ENCODE measurements around the gene CNPY4. TPM values are rescaled to one million over a fixed set of nuclear protein-coding genes. Genes with fewer than 3 reads are reported as not detected.
A peak's percentile ranks its signal among the peaks of the same experiment; 100 is the strongest.

Gene CNPY4
- total and polyA plus RNA-seq, 2 donors (not counting 3 experiments of a cell fraction or from before 2014, with no cell fraction given) = 28.6 to 33.7 TPM

- no TSS peak for BruUV-seq (replicated peaks)
- Histone ChIP-seq H2AFZ (ENCODE audit: low read depth, low read length) (no peak overlapping the region), H3K4me1 (ENCODE audit: control insufficient read depth, extremely low read depth, insufficient read depth, low read length) (peaks cover 5% of the 10 kb centered on the region), H3K9ac (replicated peaks; ENCODE audit: extremely low read depth, insufficient read depth, low read length) (no peak overlapping the region), H3K27me3 (ENCODE audit: control insufficient read depth in 2 of 2, insufficient read depth in 2 of 2, low read length in 2 of 2) (no peaks in the 10 kb centered on the region), H3K4me2 (ENCODE audit: insufficient read depth, low read length) (no peak overlapping the region), H3K27ac (ENCODE audit: insufficient read depth, low read depth, low read length) (no peak overlapping the region), H3K4me3 (replicated peaks in 1 of 3; ENCODE audit: insufficient read depth in 1 of 3, low read depth in 1 of 3, low read length in 3 of 3) (no peak overlapping the region), H3K9me1 (replicated peaks; ENCODE audit: control insufficient read depth, extremely low read depth, insufficient read depth, low read length) (no peaks in the 10 kb centered on the region), H3K79me2 (ENCODE audit: control insufficient read depth, insufficient read depth, low read length) (peaks cover 4% of the 10 kb centered on the region), H3K36me3 (ENCODE audit: control insufficient read depth in 2 of 2, extremely low read depth in 1 of 2, insufficient read depth in 2 of 2, low read length in 2 of 2) (peaks cover 0 to 3% of the 10 kb centered on the region in 2 experiments), H3K9me3 (replicated peaks; ENCODE audit: control insufficient read depth, insufficient read depth, low read length) (no peaks in the 10 kb centered on the region), H4K20me1 (replicated peaks; ENCODE audit: control insufficient read depth, extremely low read depth, insufficient read depth, low read length) (no peaks in the 10 kb centered on the region)
- no peak for FAIRE-seq
- CTCF ChIA-PET = no interaction called here
- dilution Hi-C loops (cut with MboI; ENCODE audit: extremely low pct_ligation_motif_present, low sequenced_read_pairs) (no loop called here), intact Hi-C loops (cut with micrococcal nuclease) (no loop called here)
- POLR2A ChIA-PET = no interaction called here
- TF ChIP-seq CTCF (IDR thresholded peaks at IDR 0.05; ENCODE audit: extremely low read depth in 1 of 2, insufficient read depth in 1 of 2, low read depth in 1 of 2, low read length in 2 of 2) (no peak), GATA2 (IDR thresholded peaks at IDR 0.05; ENCODE audit: insufficient read depth, insufficient read length, low read depth, low read length) (no peak), POLR2A (IDR thresholded peaks at IDR 0.05; ENCODE audit: low read depth, low read length) (no peak)
- TF ChIP-seq, protein P1, sequence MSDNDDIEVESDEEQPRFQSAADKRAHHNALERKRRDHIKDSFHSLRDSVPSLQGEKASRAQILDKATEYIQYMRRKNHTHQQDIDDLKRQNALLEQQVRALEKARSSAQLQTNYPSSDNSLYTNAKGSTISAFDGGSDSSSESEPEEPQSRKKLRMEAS (IDR thresholded peaks at IDR 0.05; ENCODE audit: insufficient read depth, insufficient read length) = no peak
- DNase-seq (ENCODE audit: low read depth, low spot score) = no peak
Observed at GRCh38 chr7:100174582-100174981, 55.1 kb downstream of the CNPY4 start.

MicroRNAs within 50 kb of the gene (microRNA counts, 767-probe panel; counts per million panel counts)
- microRNA hsa-miR-106b-5p (723 counts per million, percentile 96 among the panel's probes with 10 or more counts), microRNA hsa-miR-25-3p (15,144 counts per million, percentile 98 among the panel's probes with 10 or more counts), microRNA hsa-miR-93-5p (17,996 counts per million, percentile 98 among the panel's probes with 10 or more counts)

Small RNAs within 50 kb of the gene (microRNA-seq; reads per million reads assigned to microRNA genes)
- gene MIR106B (ENCODE audit: borderline number of aligned reads, borderline replicate concordance) (1,959 reads per million, percentile 88 among the genes with 10 or more reads in this experiment), gene MIR25 (ENCODE audit: borderline number of aligned reads, borderline replicate concordance) (188 reads per million, percentile 65 among the genes with 10 or more reads in this experiment), gene MIR4658 (ENCODE audit: borderline number of aligned reads, borderline replicate concordance) (not detected), gene MIR93 (ENCODE audit: borderline number of aligned reads, borderline replicate concordance) (3,260 reads per million, percentile 92 among the genes with 10 or more reads in this experiment)

Small RNAs within 50 kb of the gene (small RNA-seq; reads per million reads assigned to genes)
- gene MIR106B (ENCODE audit: insufficient read depth, insufficient read length, low read depth, low replicate concordance) (1,874 reads per million, percentile 100 among the genes with 10 or more reads in this experiment), gene MIR25 (ENCODE audit: insufficient read depth, insufficient read length, low read depth, low replicate concordance) (1,302 reads per million, percentile 100 among the genes with 10 or more reads in this experiment), gene MIR93 (ENCODE audit: insufficient read depth, insufficient read length, low read depth, low replicate concordance) (472 reads per million, percentile 99 among the genes with 10 or more reads in this experiment)

Other genes with a start within 250 kb of the CNPY4 start
- gene OR2AE1, start 242.6 kb upstream of the CNPY4 start, total RNA-seq = 0.51 TPM in 1 of 2 replicates, not detected in the other
- gene OR2AE1, start 242.6 kb upstream of the CNPY4 start, polyA plus RNA-seq = 0.13 and 0.18 TPM in 2 replicates
- 19.1 and 22.1 TPM in 2 replicates for gene TRIM4, start 200.1 kb upstream of the CNPY4 start, total RNA-seq
- 10.3 and 13.0 TPM in 2 replicates for gene TRIM4, start 200.1 kb upstream of the CNPY4 start, polyA plus RNA-seq
- not detected in 2 replicates for gene GJC3, start 190.0 kb upstream of the CNPY4 start, total RNA-seq
- 0.28 and 0.33 TPM in 2 replicates for gene GJC3, start 190.0 kb upstream of the CNPY4 start, polyA plus RNA-seq
- not detected in 2 replicates for gene AZGP1, start 143.6 kb upstream of the CNPY4 start, total RNA-seq
- gene AZGP1, start 143.6 kb upstream of the CNPY4 start, polyA plus RNA-seq = not detected in 2 replicates
- gene ZKSCAN1, start 104.0 kb upstream of the CNPY4 start, total RNA-seq = 52.8 and 57.8 TPM in 2 replicates
- 9.4 and 12.3 TPM in 2 replicates for gene ZKSCAN1, start 104.0 kb upstream of the CNPY4 start, polyA plus RNA-seq
- gene ZSCAN21, start 69.9 kb upstream of the CNPY4 start, total RNA-seq = 7.4 and 7.7 TPM in 2 replicates
- gene ZSCAN21, start 69.9 kb upstream of the CNPY4 start, polyA plus RNA-seq = 6.5 and 7.7 TPM in 2 replicates
- 30.9 and 31.1 TPM in 2 replicates for gene ZNF3, start 37.9 kb upstream of the CNPY4 start, total RNA-seq
- gene ZNF3, start 37.9 kb upstream of the CNPY4 start, polyA plus RNA-seq = 20.1 and 21.8 TPM in 2 replicates
- 168 and 188 TPM in 2 replicates for gene COPS6, start 30.7 kb upstream of the CNPY4 start, total RNA-seq
- gene COPS6, start 30.7 kb upstream of the CNPY4 start, polyA plus RNA-seq = 251 and 268 TPM in 2 replicates
- 183 and 187 TPM in 2 replicates for gene MCM7, start 18.2 kb upstream of the CNPY4 start, total RNA-seq
- 145 and 156 TPM in 2 replicates for gene MCM7, start 18.2 kb upstream of the CNPY4 start, polyA plus RNA-seq
- gene AP4M1, start 18.0 kb upstream of the CNPY4 start, total RNA-seq = 20.5 and 22.7 TPM in 2 replicates
- 27.4 and 31.4 TPM in 2 replicates for gene AP4M1, start 18.0 kb upstream of the CNPY4 start, polyA plus RNA-seq
- 64.6 and 67.3 TPM in 2 replicates for gene TAF6, start 276 bp upstream of the CNPY4 start, total RNA-seq
- 32.7 and 34.1 TPM in 2 replicates for gene TAF6, start 276 bp upstream of the CNPY4 start, polyA plus RNA-seq
- gene MBLAC1, start 7.3 kb downstream of the CNPY4 start, total RNA-seq = 1.3 and 1.8 TPM in 2 replicates
- gene MBLAC1, start 7.3 kb downstream of the CNPY4 start, polyA plus RNA-seq = 1.8 and 2.1 TPM in 2 replicates
- 139 and 140 TPM in 2 replicates for gene LAMTOR4, start 29.3 kb downstream of the CNPY4 start, total RNA-seq
- gene LAMTOR4, start 29.3 kb downstream of the CNPY4 start, polyA plus RNA-seq = 492 and 520 TPM in 2 replicates
- 23.0 and 24.0 TPM in 2 replicates for gene TRAPPC14, start 39.1 kb downstream of the CNPY4 start, total RNA-seq
- gene TRAPPC14, start 39.1 kb downstream of the CNPY4 start, polyA plus RNA-seq = 13.3 and 15.6 TPM in 2 replicates
- 6.6 and 7.9 TPM in 2 replicates for gene GAL3ST4, start 49.0 kb downstream of the CNPY4 start, total RNA-seq
- gene GAL3ST4, start 49.0 kb downstream of the CNPY4 start, polyA plus RNA-seq = 14.6 and 16.7 TPM in 2 replicates
- gene GPC2, start 57.7 kb downstream of the CNPY4 start, total RNA-seq = 17.5 and 20.9 TPM in 2 replicates
- gene GPC2, start 57.7 kb downstream of the CNPY4 start, polyA plus RNA-seq = 9.2 and 10.7 TPM in 2 replicates
- 0.55 and 1.4 TPM in 2 replicates for gene STAG3, start 58.3 kb downstream of the CNPY4 start, total RNA-seq
- gene STAG3, start 58.3 kb downstream of the CNPY4 start, polyA plus RNA-seq = 0.29 and 0.40 TPM in 2 replicates
- gene PVRIG, start 100.3 kb downstream of the CNPY4 start, total RNA-seq = 0.80 TPM in 1 of 2 replicates, not detected in the other
- gene PVRIG, start 100.3 kb downstream of the CNPY4 start, polyA plus RNA-seq = not detected in 2 replicates
- not detected in 2 replicates for gene SPDYE3, start 188.1 kb downstream of the CNPY4 start, total RNA-seq
- gene SPDYE3, start 188.1 kb downstream of the CNPY4 start, polyA plus RNA-seq = not detected in 2 replicates
- 36.5 and 42.5 TPM in 2 replicates for gene PILRB, start 238.5 kb downstream of the CNPY4 start, total RNA-seq
- gene PILRB, start 238.5 kb downstream of the CNPY4 start, polyA plus RNA-seq = 45.2 and 47.9 TPM in 2 replicates